ENCODE results near the gene C1QB.

Gene C1QB

GRCh38 chr1:22652881-22653316 is at the start of gene C1QB:
Gene C1QB (plus strand): TSS chr1:22653236. CDS start chr1:22659463, 6,227 bp downstream.
- no peak for DNase-seq

- no peak for DNase-seq
Observed at GRCh38 chr1:22606161-22606560, 46.9 kb upstream of the C1QB start.

GRCh38 chr1:22607154-22607553 is 45.9 kb upstream of the C1QB start:
- no peak for DNase-seq

- no peak for DNase-seq
Observed at GRCh38 chr1:22608361-22608760, 44.7 kb upstream of the C1QB start.

GRCh38 chr1:22609291-22609690 is 43.7 kb upstream of the C1QB start:
- DNase-seq = no peak

GRCh38 chr1:22611530-22611947 is 41.5 kb upstream of the C1QB start:
- peak; percentile 52 for DNase-seq

GRCh38 chr1:22612671-22613571 is 40.1 kb upstream of the C1QB start:
- no peak for DNase-seq

GRCh38 chr1:22613572-22613918 is 39.5 kb upstream of the C1QB start:
- no peak for DNase-seq

GRCh38 chr1:22613951-22614350 is 39.1 kb upstream of the C1QB start:
- DNase-seq = no peak

- no peak for DNase-seq
Observed at GRCh38 chr1:22615886-22616285, 37.1 kb upstream of the C1QB start.

- no peak for DNase-seq
Observed at GRCh38 chr1:22616571-22616970, 36.5 kb upstream of the C1QB start.

- no peak for DNase-seq
Observed at GRCh38 chr1:22618056-22618455, 35.0 kb upstream of the C1QB start.

- DNase-seq = no peak
Observed at GRCh38 chr1:22619252-22619651, 33.8 kb upstream of the C1QB start.

- DNase-seq = no peak
Observed at GRCh38 chr1:22619798-22620197, 33.2 kb upstream of the C1QB start.

- no peak for DNase-seq
Observed at GRCh38 chr1:22621761-22622160, 31.3 kb upstream of the C1QB start.

GRCh38 chr1:22625262-22625925 is 27.6 kb upstream of the C1QB start:
- peak; percentile 3 for DNase-seq

- DNase-seq = no peak
Observed at GRCh38 chr1:22626237-22627157, 26.5 kb upstream of the C1QB start.

- no peak for DNase-seq
Observed at GRCh38 chr1:22627331-22627730, 25.7 kb upstream of the C1QB start.

- DNase-seq = no peak
Observed at GRCh38 chr1:22628698-22629444, 24.2 kb upstream of the C1QB start.

- DNase-seq = no peak
Observed at GRCh38 chr1:22629886-22630285, 23.1 kb upstream of the C1QB start.

- DNase-seq = no peak
Observed at GRCh38 chr1:22633697-22634463, 19.2 kb upstream of the C1QB start.

- no peak for DNase-seq
Observed at GRCh38 chr1:22635436-22635835, 17.6 kb upstream of the C1QB start.
